MM.1S (cell line): ENCODE measurements around the gene SLC12A3.

Experiments used
- DNase-seq: peaks from one replicate; pipeline ENCODE4 v3.0.0-alpha.2; 2015
- H2AFZ ChIP-seq: fragments of 300-600 bp; sonication (generic); 2 replicates; pipeline ENCODE4 v1.6.0; 2016; ENCODE audit warnings: antibody characterized with exemption, low read length
- H3F3A ChIP-seq: fragments of 300-600 bp; sonication (generic); 2 replicates; pipeline ENCODE4 v1.6.1; 2016; ENCODE audit warnings: mild to moderate bottlenecking, antibody characterized with exemption, low read length, moderate library complexity, mixed read lengths; ENCODE audit not compliant: insufficient read depth
- H3K27ac ChIP-seq: fragments of 300-600 bp; sonication (generic); 2 replicates; pipeline ENCODE4 v1.5.1; 2016; ENCODE audit warnings: mild to moderate bottlenecking, low read length
- H3K27me3 ChIP-seq: fragments of 300-600 bp; sonication (generic); replicated peaks from 2 replicates; pipeline ENCODE4 v1.6.0; 2016; ENCODE audit warnings: low read length; ENCODE audit not compliant: insufficient read depth
- H3K36me3 ChIP-seq: fragments of 300-600 bp; sonication (generic); replicated peaks from 2 replicates; pipeline ENCODE4 v1.6.1; 2016; ENCODE audit warnings: mild to moderate bottlenecking, low read length, mixed read lengths; ENCODE audit not compliant: insufficient read depth
- H3K4me1 ChIP-seq: fragments of 300-600 bp; sonication (generic); 2 replicates; pipeline ENCODE4 v1.6.1; 2016; ENCODE audit warnings: low read length, mixed read lengths
- H3K4me2 ChIP-seq: fragments of 300-600 bp; sonication (generic); 2 replicates; pipeline ENCODE4 v1.6.0; 2016; ENCODE audit warnings: low read depth, low read length
- H3K4me3 ChIP-seq: fragments of 300-600 bp; sonication (generic); 2 replicates; pipeline ENCODE4 v1.5.1; 2016; ENCODE audit warnings: low read length, mixed read lengths
- H3K79me2 ChIP-seq: fragments of 300-600 bp; sonication (generic); 2 replicates; pipeline ENCODE4 v1.6.1; 2016; ENCODE audit warnings: mixed run types, low read length, mixed read lengths
- H3K9ac ChIP-seq: fragments of 300-600 bp; sonication (generic); 2 replicates; pipeline ENCODE4 v1.6.1; 2016; ENCODE audit warnings: low read length, mixed read lengths
- H3K9me2 ChIP-seq: fragments of 300-600 bp; sonication (generic); replicated peaks from 2 replicates; pipeline ENCODE4 v1.6.1; 2016; ENCODE audit warnings: mild to moderate bottlenecking, low read length, mixed read lengths; ENCODE audit not compliant: insufficient read depth
- H3K9me3 ChIP-seq: fragments of 300-600 bp; sonication (generic); replicated peaks from 2 replicates; pipeline ENCODE4 v1.6.1; 2016; ENCODE audit warnings: mild to moderate bottlenecking, low read length, mixed read lengths; ENCODE audit not compliant: insufficient read depth
- H4K20me1 ChIP-seq: fragments of 300-600 bp; sonication (generic); 2 replicates; pipeline ENCODE4 v1.6.1; 2016; ENCODE audit warnings: mild to moderate bottlenecking, low read length, moderate library complexity, mixed read lengths; ENCODE audit not compliant: insufficient read depth
- CTCF ChIP-seq: fragments of 300-600 bp; sonication (generic); IDR thresholded peaks from 2 replicates; pipeline ENCODE4 v1.5.1; 2016; ENCODE audit warnings: antibody characterized with exemption, low read length, mixed read lengths
- EZH2 ChIP-seq: fragments of 300-600 bp; sonication (generic); optimal IDR thresholded peaks from 2 replicates; pipeline ENCODE3; 2017; ENCODE audit warnings: low read depth, mild to moderate bottlenecking, antibody characterized with exemption, low read length, mixed read lengths
- EZH2phosphoT487 ChIP-seq: fragments of 300-600 bp; sonication (generic); IDR thresholded peaks from 2 replicates; pipeline ENCODE4 v1.6.1; 2018; ENCODE audit warnings: antibody characterized with exemption, low read length

Gene SLC12A3

GRCh38 chr16:56864960-56865359, at the start of gene SLC12A3:
SLC12A3 (plus strand) TSS chr16:56865207; CDS start chr16:56865236, 29 bp downstream.
- Histone ChIP-seq H3F3A (peaks cover 29% of the 10 kb centered on the region), H3K9me3 (no peaks in the 10 kb centered on the region), H3K36me3 (no peaks in the 10 kb centered on the region), H4K20me1 (no peaks in the 10 kb centered on the region), H3K4me2 (no peak within 1 kb of the TSS), H2AFZ (no peak within 1 kb of the TSS), H3K9ac (no peak within 1 kb of the TSS), H3K4me3 (no peak within 1 kb of the TSS), H3K27me3 (no peaks in the 10 kb centered on the region), H3K79me2 (peaks cover 17% of the 10 kb centered on the region), H3K4me1 (peaks cover 47% of the 10 kb centered on the region), H3K27ac (no peak within 1 kb of the TSS), H3K9me2 (no peaks in the 10 kb centered on the region)
- TF ChIP-seq EZH2 (no peak), CTCF (no peak), EZH2phosphoT487 (no peak)
- no peak for DNase-seq

- H3K36me3 ChIP-seq: no peaks in the 10 kb centered on the region
- H3K4me1 ChIP-seq: no peaks in the 10 kb centered on the region
- TF ChIP-seq EZH2 (no peak), EZH2phosphoT487 (no peak), CTCF (no peak)
These were observed 49.3 kb upstream of the SLC12A3 start for GRCh38 chr16:56815721-56816120.

GRCh38 chr16:56817056-56817455, 48.0 kb upstream of the SLC12A3 start:
- no peaks in the 10 kb centered on the region for H4K20me1 ChIP-seq
- H3K9me3 ChIP-seq: no peaks in the 10 kb centered on the region
- no peak for DNase-seq
- no peaks in the 10 kb centered on the region for H3K79me2 ChIP-seq
- no peaks in the 10 kb centered on the region for H3K27me3 ChIP-seq
- H2AFZ ChIP-seq: no peak overlapping the region
- no peak overlapping the region for H3K9ac ChIP-seq
- H3F3A ChIP-seq: no peaks in the 10 kb centered on the region
- H3K4me1 ChIP-seq: no peaks in the 10 kb centered on the region
- no peaks in the 10 kb centered on the region for H3K9me2 ChIP-seq
- no peak overlapping the region for H3K4me3 ChIP-seq
- H3K4me2 ChIP-seq: no peak overlapping the region
- TF ChIP-seq EZH2phosphoT487 (no peak), CTCF (no peak), EZH2 (no peak)
- no peaks in the 10 kb centered on the region for H3K36me3 ChIP-seq
- no peak overlapping the region for H3K27ac ChIP-seq

More at GRCh38 chr16:56815721-56816120, 49.3 kb upstream of the SLC12A3 start:
- Histone ChIP-seq H3K4me3 (no peak overlapping the region), H3K27ac (no peak overlapping the region), H3K79me2 (no peaks in the 10 kb centered on the region), H3K9me2 (no peaks in the 10 kb centered on the region), H2AFZ (no peak overlapping the region), H3K4me2 (no peak overlapping the region), H3F3A (no peaks in the 10 kb centered on the region), H3K9me3 (no peaks in the 10 kb centered on the region), H3K27me3 (no peaks in the 10 kb centered on the region), H4K20me1 (no peaks in the 10 kb centered on the region), H3K9ac (no peak overlapping the region)
- no peak for DNase-seq

GRCh38 chr16:56817938-56818337, 47.1 kb upstream of the SLC12A3 start:
- Histone ChIP-seq H3K27ac (no peak overlapping the region), H3F3A (no peaks in the 10 kb centered on the region), H3K4me1 (no peaks in the 10 kb centered on the region), H3K9ac (no peak overlapping the region), H3K79me2 (no peaks in the 10 kb centered on the region), H3K4me3 (no peak overlapping the region), H2AFZ (no peak overlapping the region), H4K20me1 (no peaks in the 10 kb centered on the region), H3K27me3 (no peaks in the 10 kb centered on the region), H3K36me3 (no peaks in the 10 kb centered on the region), H3K9me3 (no peaks in the 10 kb centered on the region), H3K9me2 (no peaks in the 10 kb centered on the region), H3K4me2 (no peak overlapping the region)
- TF ChIP-seq CTCF (no peak), EZH2 (no peak), EZH2phosphoT487 (no peak)
- DNase-seq: no peak
